Immature natural killer cell (primary cell): ENCODE measurements around the gene ZNF785. TPM values are rescaled to one million over a fixed set of nuclear protein-coding genes. Genes with fewer than 3 reads are reported as not detected.

Experiments used
- DNase-seq, 3 donors: peaks; one replicate each; pipeline ENCODE4 v3.0.0; 2022; ENCODE audit warnings: mixed read lengths in 1 of 3
- H3K27ac Mint-ChIP-seq, 6 donors: one replicate each; pipeline ENCODE4 v1.8.0; 2020; ENCODE audit warnings: mixed read lengths in 6 of 6, mild to moderate bottlenecking in 5 of 6, inconsistent platforms in 4 of 6, moderate library complexity in 3 of 6
- H3K27me3 Mint-ChIP-seq, 3 donors: one replicate each; pipeline ENCODE4 v1.8.0; 2020 to 2021; ENCODE audit warnings: low read depth in 3 of 3, mild to moderate bottlenecking in 3 of 3, mixed read lengths in 3 of 3, moderate library complexity in 3 of 3, inconsistent platforms in 1 of 3
- H3K36me3 Mint-ChIP-seq, 3 donors: one replicate each; pipeline ENCODE4 v1.8.0; 2020; ENCODE audit warnings: mixed read lengths in 3 of 3, inconsistent platforms in 2 of 3, mild to moderate bottlenecking in 2 of 3
- H3K4me1 Mint-ChIP-seq, 2 donors: one replicate each; pipeline ENCODE4 v1.8.0; 2020; ENCODE audit warnings: inconsistent platforms in 2 of 2, mild to moderate bottlenecking in 2 of 2, mixed read lengths in 2 of 2, moderate library complexity in 1 of 2
- H3K4me3 Mint-ChIP-seq, 5 donors: one replicate each; pipeline ENCODE4 v1.8.0; 2020; ENCODE audit warnings: mild to moderate bottlenecking in 5 of 5, mixed read lengths in 5 of 5, inconsistent platforms in 3 of 5, moderate library complexity in 3 of 5
- H3K9me3 Mint-ChIP-seq, 6 donors: one replicate each; pipeline ENCODE4 v1.8.0; 2020; ENCODE audit warnings: mild to moderate bottlenecking in 6 of 6, mixed read lengths in 6 of 6, inconsistent platforms in 4 of 6, moderate library complexity in 3 of 6
- polyA plus RNA-seq, 3 donors: library from polyadenylated mRNA; unstranded; fragments of 300-500 nt; fragmentation: Illumina TruSeq; gene quantifications; one replicate each; pipeline ENCODE4 v1.2.3, GENCODE V29; 2021

The ZNF785 gene
- polyA plus RNA-seq, 3 donors from 2014 or later: 1.2 to 3.3 (median 1.9) TPM

- Mint-ChIP-seq H3K4me1 (peaks cover 23 to 27% of the 10 kb centered on the region in 2 donors), H3K36me3 (no peaks in the 10 kb centered on the region), H3K4me3 (peak overlapping the region in 3 of 5 donors; percentile 73), H3K27ac (peak overlapping the region; percentile 85 to 95 (median 92)), H3K9me3 (no peaks in the 10 kb centered on the region), H3K27me3 (peaks cover 2 to 21% (median 2%) of the 10 kb centered on the region in 3 donors)
- no peak for DNase-seq
These were observed 18.1 kb downstream of the ZNF785 start for GRCh38 chr16:30567160-30567990.

GRCh38 chr16:30566531-30566930, 19.0 kb downstream of the ZNF785 start:
- no peaks in the 10 kb centered on the region for H3K9me3 Mint-ChIP-seq
- H3K4me3 Mint-ChIP-seq: no peak overlapping the region
- H3K27me3 Mint-ChIP-seq: peaks cover 2 to 16% (median 2%) of the 10 kb centered on the region in 3 donors
- peaks cover 20% of the 10 kb centered on the region in 2 donors for H3K4me1 Mint-ChIP-seq
- peak overlapping the region in 1 of 6 donors; percentile 72 for H3K27ac Mint-ChIP-seq
- H3K36me3 Mint-ChIP-seq: no peaks in the 10 kb centered on the region
- no peak for DNase-seq

GRCh38 chr16:30565984-30566383, 19.5 kb downstream of the ZNF785 start:
- Mint-ChIP-seq H3K9me3 (no peaks in the 10 kb centered on the region), H3K4me1 (peaks cover 23 to 24% of the 10 kb centered on the region in 2 donors), H3K36me3 (no peaks in the 10 kb centered on the region), H3K27ac (peak overlapping the region in 1 of 6 donors; percentile 57), H3K27me3 (peaks cover 2 to 18% (median 4%) of the 10 kb centered on the region in 3 donors), H3K4me3 (no peak overlapping the region)
- no peak for DNase-seq

- Mint-ChIP-seq H3K4me1 (peaks cover 21 to 23% of the 10 kb centered on the region in 2 donors), H3K4me3 (no peak overlapping the region), H3K9me3 (no peaks in the 10 kb centered on the region), H3K36me3 (no peaks in the 10 kb centered on the region), H3K27ac (no peak overlapping the region), H3K27me3 (peaks cover 2 to 20% (median 4%) of the 10 kb centered on the region in 3 donors)
- no peak for DNase-seq
These were observed 20.0 kb downstream of the ZNF785 start for GRCh38 chr16:30565526-30565925.

GRCh38 chr16:30562021-30562420, 23.5 kb downstream of the ZNF785 start:
- Mint-ChIP-seq H3K27me3 (peaks cover 4 to 15% (median 8%) of the 10 kb centered on the region in 3 donors), H3K4me3 (peak overlapping the region; percentile 89 to 94 (median 91)), H3K4me1 (peaks cover 27 to 28% of the 10 kb centered on the region in 2 donors), H3K9me3 (no peaks in the 10 kb centered on the region), H3K36me3 (no peaks in the 10 kb centered on the region), H3K27ac (peak overlapping the region; percentile 90 to 97 (median 93))
- DNase-seq: no peak

GRCh38 chr16:30561089-30561816, 24.2 kb downstream of the ZNF785 start:
- H3K27me3 Mint-ChIP-seq: peaks cover 4 to 11% (median 8%) of the 10 kb centered on the region in 3 donors
- DNase-seq: peak; percentile 44 to 53 (median 53)
- H3K36me3 Mint-ChIP-seq: peaks cover 0 to 2% (median 0%) of the 10 kb centered on the region in 3 donors
- H3K27ac Mint-ChIP-seq: peak overlapping the region; percentile 90 to 97 (median 93)
- H3K9me3 Mint-ChIP-seq: no peaks in the 10 kb centered on the region
- peaks cover 29 to 33% of the 10 kb centered on the region in 2 donors for H3K4me1 Mint-ChIP-seq
- H3K4me3 Mint-ChIP-seq: peak overlapping the region; percentile 89 to 94 (median 91)

GRCh38 chr16:30559690-30560089, 25.8 kb downstream of the ZNF785 start:
- Mint-ChIP-seq H3K4me1 (peaks cover 32 to 37% of the 10 kb centered on the region in 2 donors), H3K27ac (peak overlapping the region in 5 of 6 donors; percentile 54 to 82 (median 66)), H3K4me3 (peak overlapping the region in 4 of 5 donors; percentile 9 to 67 (median 44)), H3K27me3 (peaks cover 2 to 9% (median 8%) of the 10 kb centered on the region in 3 donors), H3K36me3 (peaks cover 0 to 4% (median 0%) of the 10 kb centered on the region in 3 donors), H3K9me3 (no peaks in the 10 kb centered on the region)
- DNase-seq: no peak

- Mint-ChIP-seq H3K27me3 (peaks cover 2 to 8% (median 7%) of the 10 kb centered on the region in 3 donors), H3K4me1 (peaks cover 37 to 44% of the 10 kb centered on the region in 2 donors), H3K4me3 (peak overlapping the region; percentile 82 to 88 (median 85)), H3K27ac (peak overlapping the region; percentile 66 to 90 (median 86)), H3K36me3 (peaks cover 1 to 10% (median 3%) of the 10 kb centered on the region in 3 donors), H3K9me3 (no peaks in the 10 kb centered on the region)
- DNase-seq: no peak
These were observed 26.6 kb downstream of the ZNF785 start for GRCh38 chr16:30558789-30559377.

- Mint-ChIP-seq H3K27me3 (peaks cover 2 to 8% (median 8%) of the 10 kb centered on the region in 3 donors), H3K36me3 (peaks cover 3 to 16% (median 6%) of the 10 kb centered on the region in 3 donors), H3K4me1 (peaks cover 44 to 51% of the 10 kb centered on the region in 2 donors), H3K9me3 (no peaks in the 10 kb centered on the region), H3K27ac (peak within 1 kb of the TSS; percentile 84 to 92 (median 89)), H3K4me3 (peak within 1 kb of the TSS; percentile 82 to 88 (median 85))
- DNase-seq: peak; percentile 96 to 97 (median 96)
These were observed 27.3 kb downstream of the ZNF785 start, which contains the start of gene ZNF764 for GRCh38 chr16:30557957-30558788. ZNF764 (minus strand) TSS chr16:30558374; CDS start chr16:30558182, 192 bp downstream.

GRCh38 chr16:30557707-30557956, 27.9 kb downstream of the ZNF785 start:
- H3K27ac Mint-ChIP-seq: peak overlapping the region; percentile 84 to 92 (median 89)
- peak overlapping the region; percentile 82 to 88 (median 85) for H3K4me3 Mint-ChIP-seq
- DNase-seq: no peak
- peaks cover 48 to 57% of the 10 kb centered on the region in 2 donors for H3K4me1 Mint-ChIP-seq
- peaks cover 2 to 8% (median 6%) of the 10 kb centered on the region in 3 donors for H3K27me3 Mint-ChIP-seq
- peaks cover 3 to 17% (median 6%) of the 10 kb centered on the region in 3 donors for H3K36me3 Mint-ChIP-seq
- H3K9me3 Mint-ChIP-seq: no peaks in the 10 kb centered on the region

- H3K4me1 Mint-ChIP-seq: peaks cover 53 to 66% of the 10 kb centered on the region in 2 donors
- peaks cover 3 to 17% (median 6%) of the 10 kb centered on the region in 3 donors for H3K36me3 Mint-ChIP-seq
- no peak for DNase-seq
- peak overlapping the region in 4 of 6 donors; percentile 18 to 80 (median 37) for H3K27ac Mint-ChIP-seq
- H3K27me3 Mint-ChIP-seq: peaks cover 2 to 11% (median 9%) of the 10 kb centered on the region in 3 donors
- H3K4me3 Mint-ChIP-seq: peak overlapping the region; percentile 49 to 82 (median 70)
- H3K9me3 Mint-ChIP-seq: no peaks in the 10 kb centered on the region
These were observed 29.4 kb downstream of the ZNF785 start for GRCh38 chr16:30556125-30556473.

GRCh38 chr16:30555315-30556124, 30.0 kb downstream of the ZNF785 start:
- H3K27ac Mint-ChIP-seq: peak overlapping the region in 1 of 6 donors; percentile 80
- peak overlapping the region in 3 of 5 donors; percentile 18 to 70 (median 70) for H3K4me3 Mint-ChIP-seq
- peaks cover 52 to 65% of the 10 kb centered on the region in 2 donors for H3K4me1 Mint-ChIP-seq
- H3K27me3 Mint-ChIP-seq: peaks cover 2 to 9% (median 7%) of the 10 kb centered on the region in 3 donors
- peaks cover 3 to 17% (median 6%) of the 10 kb centered on the region in 3 donors for H3K36me3 Mint-ChIP-seq
- DNase-seq: no peak
- H3K9me3 Mint-ChIP-seq: no peaks in the 10 kb centered on the region
